Left lung (tissue), 10 donors: ENCODE results near the gene ENDOU. TPM values are rescaled to one million over a fixed set of nuclear protein-coding genes. Genes with fewer than 3 reads are reported as not detected.

ENCODE experiments used
- ATAC-seq: fragments of 200-7000 bp; cut with Tn5 transposase; one replicate; pipeline ENCODE4 v1.9.1; 2020; ENCODE audit warnings: moderate library complexity
- DNase-seq, 4 donors: peaks; one replicate each; pipeline ENCODE4 v3.0.0-alpha.2; 2013 to 2020
- H3K27ac ChIP-seq, 2 donors: fragments of 200-600 bp; sonication (generic) in 1 of 2; one replicate each; pipeline versions ENCODE4 v1.5.0 to v1.8.0; 2020 to 2021
- H3K27me3 ChIP-seq, 2 donors: fragments of 200-600 bp; sonication (generic) in 1 of 2; one replicate each; pipeline versions ENCODE4 v1.5.0 to v1.8.0; 2020 to 2021
- H3K36me3 ChIP-seq, 2 donors: fragments of 200-600 bp; sonication (generic) in 1 of 2; one replicate each; pipeline versions ENCODE4 v1.5.0 to v1.8.0; 2020 to 2021
- H3K4me1 ChIP-seq, 2 donors: fragments of 200-600 bp; one replicate each; pipeline ENCODE4 v1.8.0; 2021
- H3K4me3 ChIP-seq, 2 donors: fragments of 200-600 bp; sonication (generic) in 1 of 2; one replicate each; pipeline versions ENCODE4 v1.5.0 to v1.8.0; 2020 to 2021; ENCODE audit warnings: mild to moderate bottlenecking in 1 of 2
- H3K9me3 ChIP-seq, 2 donors: fragments of 200-600 bp; sonication (generic) in 1 of 2; one replicate each; pipeline versions ENCODE4 v1.5.0 to v1.8.0; 2020 to 2021
- CTCF ChIP-seq, 2 donors: fragments of 200-600 bp; sonication (generic) in 1 of 2; IDR thresholded peaks; one replicate each; pipeline versions ENCODE4 v1.5.0 to v1.8.0; 2021; ENCODE audit warnings: antibody characterized with exemption in 2 of 2
- intact Hi-C, 2 donors: fragments of 100-400 bp; cut with DNase I; formaldehyde crosslinking; loops; one replicate each; pipeline versions ENCODE4 v1.11.2 to v1.14.2; 2022
- polyA plus RNA-seq, 6 donors: library from polyadenylated mRNA; unstranded; fragments of 120-200 nt; gene quantifications; one replicate each; pipeline ENCODE4 v1.2.1, GENCODE V29; 2013; ENCODE audit not compliant: insufficient read length in 6 of 6
- total RNA-seq, 2 donors: library from RNA; stranded (reverse); fragmentation: NEBNext Ultra II Directional; extraction: Animal tissue kit (Norgen Biotek cat#: 25700); gene quantifications; one replicate each; pipeline ENCODE4 v1.2.1, GENCODE V29; 2021
- donor health status: DM: no; HTN: yes; CAD: no.
- donor health status: DM: no; HTN: no; CAD: no.

Gene ENDOU
- total and polyA plus RNA-seq, 8 donors, result 0.14 to 0.58 (median 0.30) TPM; not detected in 2

GRCh38 chr12:47705229-47705565 is 20.1 kb downstream of the ENDOU start:
- H3K4me1 ChIP-seq, result peaks cover 5 to 43% of the 10 kb centered on the region in 2 donors
- H3K4me3 ChIP-seq, result peak overlapping the region; percentile 89 to 98
- DNase-seq (peak in 1 of 4 donors; percentile 17), ATAC-seq (no peak)
- peaks cover 0 to 13% of the 10 kb centered on the region in 2 donors for H3K36me3 ChIP-seq
- H3K27me3 ChIP-seq, result no peaks in the 10 kb centered on the region
- H3K9me3 ChIP-seq, result no peaks in the 10 kb centered on the region
- intact Hi-C loops, result no loop called here
- no peak for TF ChIP-seq CTCF (IDR thresholded peaks at IDR 0.05)
- H3K27ac ChIP-seq, result peak overlapping the region; percentile 88 to 94

- intact Hi-C loops, result no loop called here
- H3K4me3 ChIP-seq, result peak overlapping the region in 1 of 2 donors; percentile 98
- DNase-seq (no peak), ATAC-seq (no peak)
- H3K36me3 ChIP-seq, result peaks cover 0 to 18% of the 10 kb centered on the region in 2 donors
- no peaks in the 10 kb centered on the region for H3K27me3 ChIP-seq
- peaks cover 5 to 43% of the 10 kb centered on the region in 2 donors for H3K4me1 ChIP-seq
- no peaks in the 10 kb centered on the region for H3K9me3 ChIP-seq
- no peak overlapping the region for H3K27ac ChIP-seq
- TF ChIP-seq CTCF (IDR thresholded peaks at IDR 0.05), result no peak
Measured at GRCh38 chr12:47704719-47705118, 20.6 kb downstream of the ENDOU start.

GRCh38 chr12:47700263-47700662 is 25.0 kb downstream of the ENDOU start:
- intact Hi-C loops, result no loop called here
- ATAC-seq (no peak), DNase-seq (no peak)
- Histone ChIP-seq H3K4me1 (peaks cover 0 to 16% of the 10 kb centered on the region in 2 donors), H3K27ac (no peak overlapping the region), H3K27me3 (no peaks in the 10 kb centered on the region), H3K36me3 (peaks cover 0 to 47% of the 10 kb centered on the region in 2 donors), H3K4me3 (no peak overlapping the region), H3K9me3 (no peaks in the 10 kb centered on the region)
- TF ChIP-seq CTCF (IDR thresholded peaks at IDR 0.05), result no peak

GRCh38 chr12:47698631-47699030 is 26.7 kb downstream of the ENDOU start:
- no peak for TF ChIP-seq CTCF (IDR thresholded peaks at IDR 0.05)
- no peaks in the 10 kb centered on the region for H3K9me3 ChIP-seq
- no peaks in the 10 kb centered on the region for H3K27me3 ChIP-seq
- peaks cover 0 to 51% of the 10 kb centered on the region in 2 donors for H3K36me3 ChIP-seq
- no peak for ATAC-seq
- intact Hi-C loops, result no loop called here
- no peak overlapping the region for H3K27ac ChIP-seq
- peaks cover 0 to 7% of the 10 kb centered on the region in 2 donors for H3K4me1 ChIP-seq
- no peak for DNase-seq
- H3K4me3 ChIP-seq, result no peak overlapping the region

- no peak for TF ChIP-seq CTCF (IDR thresholded peaks at IDR 0.05)
- H3K27ac ChIP-seq, result no peak overlapping the region
- no peak for DNase-seq
- no peaks in the 10 kb centered on the region for H3K9me3 ChIP-seq
- no peak for ATAC-seq
- peaks cover 0 to 57% of the 10 kb centered on the region in 2 donors for H3K36me3 ChIP-seq
- H3K4me1 ChIP-seq, result peaks cover 0 to 1% of the 10 kb centered on the region in 2 donors
- intact Hi-C loops, result no loop called here
- H3K4me3 ChIP-seq, result no peak overlapping the region
- no peaks in the 10 kb centered on the region for H3K27me3 ChIP-seq
Measured at GRCh38 chr12:47698055-47698454, 27.2 kb downstream of the ENDOU start.
